HepG2 (cell line): ENCODE measurements around the gene SEC62. TPM values are rescaled to one million over a fixed set of nuclear protein-coding genes. Genes with fewer than 3 reads are reported as not detected.

Source experiments
- ATAC-seq: fragments of 200-7000 bp; cut with Tn5 transposase; 3 replicates; pipeline ENCODE4 v1.9.1; 2020; ENCODE audit warnings: mild to moderate bottlenecking, moderate library complexity
- BruUV-seq: library from RNA; stranded (reverse); fragments of 400-500 nt; replicated peaks from 2 replicates; lab custom pipeline; 2021; lab: Mats Ljungman, UMichigan
- CTCF ChIA-PET: fragments of 300-600 bp; formaldehyde crosslinking; extraction: SDS; loops from one replicate; lab custom pipeline; 2021; ENCODE audit warnings: low total read pairs, inconsistent platforms, low intra/inter-chr PET ratio; lab: Yijun Ruan, JAX
- POLR2A ChIA-PET: fragments of 350-600 bp; sonication (Branson Sonifier 250); formaldehyde crosslinking; loops from one replicate; lab custom pipeline; 2020; ENCODE audit warnings: antibody characterized with exemption, inconsistent platforms; lab: Yijun Ruan, JAX
- DNase-seq: peaks from one replicate; pipeline ENCODE4 v3.0.0-alpha.2; 2015; ENCODE audit warnings: low spot score
- FAIRE-seq: peaks from 3 replicates; lab custom pipeline; 2011; peaks lifted over from hg19 to GRCh38; lab: Jason Lieb, UNC
- H2AFZ ChIP-seq: one replicate; pipeline ENCODE4 v1.6.1; 2011; ENCODE audit warnings: low read length, inconsistent platforms
- H3K27ac ChIP-seq: fragments of 300-600 bp; 3 replicates; pipeline ENCODE4 v1.8.0; 2011; ENCODE audit warnings: mixed run types, mild to moderate bottlenecking, mixed read lengths, low read length, inconsistent platforms; ENCODE audit not compliant: insufficient read depth; ENCODE audit errors: extremely low read length
- H3K27me3 ChIP-seq, 2 experiments: fragments of 200-600 bp in 1 of 2; 2 replicates in 1 of 2; 3 replicates in 1 of 2; pipeline versions ENCODE4 v1.6.0 to v1.8.0; 2011; ENCODE audit warnings: low read length in 2 of 2, mild to moderate bottlenecking in 2 of 2, moderate library complexity in 2 of 2, inconsistent platforms in 1 of 2; ENCODE audit not compliant: insufficient read depth in 2 of 2, control insufficient read depth in 1 of 2
- H3K36me3 ChIP-seq, 2 experiments: fragments of 200-600 bp in 1 of 2; replicated peaks in 1 of 2; 2 replicates in 1 of 2; 3 replicates in 1 of 2; pipeline versions ENCODE4 v1.5.1 to v1.8.0; 2011; ENCODE audit warnings: low read length in 2 of 2, inconsistent platforms in 1 of 2; ENCODE audit not compliant: insufficient read depth in 2 of 2, control insufficient read depth in 1 of 2
- H3K4me1 ChIP-seq: 2 replicates; pipeline ENCODE4 v1.5.1; 2012; ENCODE audit warnings: low read length, inconsistent platforms; ENCODE audit not compliant: insufficient read depth
- H3K4me2 ChIP-seq: 2 replicates; pipeline ENCODE4 v1.6.0; 2011; ENCODE audit warnings: low read depth, low read length, inconsistent platforms
- H3K4me3 ChIP-seq, 3 experiments: fragments of 200-600 bp in 1 of 3; sonication (generic), shearing (Covaris generic) in 1 of 3; replicated peaks in 1 of 3; 2 replicates each; pipeline ENCODE4 v1.5.1; 2011 to 2016; ENCODE audit warnings: low read length in 3 of 3, inconsistent platforms in 2 of 3, low read depth in 2 of 3, mild to moderate bottlenecking in 2 of 3, control low read depth in 1 of 3, mixed read lengths in 1 of 3; ENCODE audit not compliant: insufficient read depth in 1 of 3
- H3K79me2 ChIP-seq: one replicate; pipeline ENCODE4 v1.6.1; 2011; ENCODE audit warnings: low read length, inconsistent platforms; ENCODE audit not compliant: insufficient read depth
- H3K9ac ChIP-seq: 2 replicates; pipeline ENCODE4 v1.6.0; 2011; ENCODE audit warnings: mild to moderate bottlenecking, low read depth, low read length, inconsistent platforms; ENCODE audit not compliant: insufficient read depth
- H3K9me3 ChIP-seq: 2 replicates; pipeline ENCODE4 v1.5.1; 2012; ENCODE audit warnings: mild to moderate bottlenecking, low read length
- H4K20me1 ChIP-seq: 2 replicates; pipeline ENCODE4 v1.6.0; 2011; ENCODE audit warnings: inconsistent platforms, mild to moderate bottlenecking, low read length, moderate library complexity; ENCODE audit not compliant: insufficient read depth
- MAX ChIP-seq: IDR thresholded peaks from 2 replicates; pipeline ENCODE4 v1.6.1; 2012; ENCODE audit warnings: inconsistent platforms
- NR0B2 ChIP-seq: sonication (generic); formaldehyde crosslinking; IDR thresholded peaks from 2 replicates; pipeline ENCODE4 v1.4.0; 2020; ENCODE audit warnings: mild to moderate bottlenecking, missing genetic modification reagents
- POGZ ChIP-seq: sonication (generic); formaldehyde crosslinking; IDR thresholded peaks from 2 replicates; pipeline ENCODE4 v1.4.0; 2020; ENCODE audit warnings: mild to moderate bottlenecking, missing genetic modification reagents
- RXRA ChIP-seq: sonication (generic); formaldehyde crosslinking; IDR thresholded peaks from 2 replicates; pipeline ENCODE4 v1.5.1; 2020; ENCODE audit warnings: missing genetic modification reagents
- SNAPC4 ChIP-seq: sonication (generic); formaldehyde crosslinking; IDR thresholded peaks from 2 replicates; pipeline ENCODE4 v1.4.0; 2020; ENCODE audit warnings: mild to moderate bottlenecking, missing genetic modification reagents
- THAP9 ChIP-seq: sonication (generic); formaldehyde crosslinking; IDR thresholded peaks from 2 replicates; pipeline ENCODE4; 2020; ENCODE audit warnings: missing genetic modification reagents, mild to moderate bottlenecking, borderline replicate concordance
- ZBTB8A ChIP-seq: sonication (generic); formaldehyde crosslinking; IDR thresholded peaks from 2 replicates; pipeline ENCODE4 v1.4.0; 2020; ENCODE audit warnings: mild to moderate bottlenecking, low read depth, missing genetic modification reagents, borderline replicate concordance
- ZFX ChIP-seq: sonication (generic); formaldehyde crosslinking; IDR thresholded peaks from 2 replicates; pipeline ENCODE4 v1.4.0; 2020; ENCODE audit warnings: mild to moderate bottlenecking, low read depth, missing genetic modification reagents, moderate library complexity
- ZNF253 ChIP-seq: sonication (generic); formaldehyde crosslinking; IDR thresholded peaks from 2 replicates; pipeline ENCODE4 v1.8.0; 2022; ENCODE audit warnings: mild to moderate bottlenecking, missing genetic modification reagents, borderline replicate concordance
- ZNF326 ChIP-seq: sonication (generic); formaldehyde crosslinking; IDR thresholded peaks from 2 replicates; pipeline ENCODE4 v1.4.0; 2020; ENCODE audit warnings: missing genetic modification reagents, borderline replicate concordance
- ZNF441 ChIP-seq: sonication (generic); formaldehyde crosslinking; IDR thresholded peaks from 2 replicates; pipeline ENCODE4 v1.7.0; 2021; ENCODE audit warnings: missing genetic modification reagents, borderline replicate concordance
- ZNF530 ChIP-seq: sonication (generic); formaldehyde crosslinking; IDR thresholded peaks from 2 replicates; pipeline ENCODE4 v1.5.0; 2020; ENCODE audit warnings: low read depth, mild to moderate bottlenecking, missing genetic modification reagents
- ZNF556 ChIP-seq: sonication (generic); formaldehyde crosslinking; IDR thresholded peaks from 2 replicates; pipeline ENCODE4 v1.4.0; 2020; ENCODE audit warnings: mild to moderate bottlenecking, missing genetic modification reagents, borderline replicate concordance
- ZNF589 ChIP-seq: sonication (generic); formaldehyde crosslinking; conservative IDR thresholded peaks from 2 replicates; pipeline ENCODE4 v1.8.0; 2022; ENCODE audit warnings: mild to moderate bottlenecking, moderate library complexity, missing genetic modification reagents
- ZNF674 ChIP-seq: sonication (generic); formaldehyde crosslinking; IDR thresholded peaks from 2 replicates; pipeline ENCODE4 v1.5.0; 2020; ENCODE audit warnings: low read depth, mild to moderate bottlenecking, missing genetic modification reagents
- ZNF788 ChIP-seq: sonication (generic); formaldehyde crosslinking; IDR thresholded peaks from 2 replicates; pipeline ENCODE4 v1.5.0; 2020; ENCODE audit warnings: mild to moderate bottlenecking, missing genetic modification reagents, borderline replicate concordance
- ZNF878 ChIP-seq: sonication (generic); formaldehyde crosslinking; IDR thresholded peaks from 2 replicates; pipeline ENCODE4 v1.8.1; 2023; ENCODE audit warnings: mild to moderate bottlenecking, missing genetic modification reagents, moderate library complexity
- WGBS: methylation state at CpG from one replicate; pipeline ENCODE4 v1.1.6; 2017; ENCODE audit warnings: low lambda C conversion rate; 5-methylcytosine and 5-hydroxymethylcytosine counted together
- in situ Hi-C: cut with HindIII; loops from 2 replicates; pipeline ENCODE4 v1.10.0; 2017; ENCODE audit warnings: low pct_unique_long_range_greater_than_20kb; ENCODE audit not compliant: extremely low pct_ligation_motif_present
- intact Hi-C: fragments of 100-400 bp; cut with micrococcal nuclease; formaldehyde crosslinking; loops from one replicate; pipeline ENCODE4 v1.10.0; 2022; ENCODE audit not compliant: unreplicated experiment
- polyA plus RNA-seq, 8 experiments: library from polyadenylated mRNA; depleted of rRNA in 3 of 8; stranded (reverse) in 7 of 8; unstranded in 1 of 8; fragments of >200 nt; fragmentation: Illumina TruSeq in 4 of 8; extraction: Trizol in 4 of 8; gene quantifications; 2 replicates each; pipeline versions ENCODE4 v1.2.1 to v1.2.3, GENCODE V29; 2011 to 2016; ENCODE audit warnings: low read depth in 4 of 8, missing spikeins in 1 of 8, mixed read lengths in 1 of 8; ENCODE audit not compliant: insufficient read depth in 1 of 8
- total RNA-seq, 5 experiments: library from RNA; depleted of rRNA; stranded (reverse); fragments of >200 nt; fragmentation: Illumina TruSeq; extraction: Trizol; gene quantifications; 2 replicates each; pipeline ENCODE4 v1.2.3, GENCODE V29; 2016; ENCODE audit warnings: low read depth in 1 of 5

Gene SEC62
- total and polyA plus RNA-seq, 2 of the 13 experiments (the other 11 are each of a cell fraction or from before 2014, with no cell fraction given) = 54.0 to 68.7 TPM

GRCh38 chr3:169999433-169999832 is 32.8 kb downstream of the SEC62 start:
- no peaks in the 10 kb centered on the region for H3K9me3 ChIP-seq
- ChIA-PET CTCF (no interaction called here), POLR2A (interaction anchor here (1.2 kb wide), 1 partner anchor 32 kb away, joined by 5 read pairs; no protein-coding TSS in a partner anchor)
- no peak overlapping the region for H2AFZ ChIP-seq
- no peak overlapping the region for H3K27ac ChIP-seq
- intact Hi-C loops (no loop called here), in situ Hi-C loops (no loop called here)
- no peak overlapping the region for H3K9ac ChIP-seq
- peaks cover 41% of the 10 kb centered on the region for H3K4me1 ChIP-seq
- no peak overlapping the region for H3K4me3 ChIP-seq
- no peaks in the 10 kb centered on the region for H3K27me3 ChIP-seq
- 96% methylated on average over 1 of the region's 1 CpG for WGBS
- H3K36me3 ChIP-seq = peaks cover 0 to 1% of the 10 kb centered on the region in 2 experiments; a peak in 2 of 5 replicates
- no peaks in the 10 kb centered on the region for H3K79me2 ChIP-seq
- DNase-seq (no peak), ATAC-seq (no peak), FAIRE-seq (no peak)
- no peak overlapping the region for H3K4me2 ChIP-seq
- H4K20me1 ChIP-seq = no peaks in the 10 kb centered on the region
- no TSS peak for BruUV-seq
- TF ChIP-seq NR0B2 (CRISPR knock-in tag) (no peak), ZFX (CRISPR knock-in tag) (no peak), ZNF326 (no peak), ZNF253 (CRISPR knock-in tag) (no peak), ZNF878 (CRISPR knock-in tag) (no peak), RXRA (CRISPR knock-in tag) (no peak), POGZ (CRISPR knock-in tag) (no peak), ZNF589 (no peak), ZNF441 (CRISPR knock-in tag) (no peak), ZBTB8A (CRISPR knock-in tag) (no peak), ZNF530 (CRISPR knock-in tag) (no peak), THAP9 (no peak), MAX (no peak), SNAPC4 (no peak), ZNF788 (CRISPR knock-in tag) (no peak), ZNF556 (no peak), ZNF674 (CRISPR knock-in tag) (no peak)
